Adrenal gland (tissue), 5 donors: Measurements from ENCODE around the gene ABO.

Experiments used
- POLR2A ChIP-seq, 2 donors: fragments of 450-650 bp; IDR thresholded peaks; one replicate each; pipeline ENCODE4 v1.6.1; 2017; ENCODE audit warnings: antibody characterized with exemption in 2 of 2, mild to moderate bottlenecking in 2 of 2, moderate library complexity in 1 of 2
- TF ChIP-seq, protein P1 (sequence below), 6 experiments: fragments of 450-650 bp in 4 of 6; fragments of 200-600 bp in 2 of 6; sonication (generic) in 1 of 6; IDR thresholded peaks; 1 replicate in 5 of 6; 2 replicates in 1 of 6; pipeline versions ENCODE4 v1.5.1 to v1.8.0; 2016 to 2021; ENCODE audit warnings: antibody characterized with exemption in 6 of 6, mild to moderate bottlenecking in 2 of 6, moderate library complexity in 1 of 6
- donor health status: DM: no; HTN: no; CAD: no.

DNA sequence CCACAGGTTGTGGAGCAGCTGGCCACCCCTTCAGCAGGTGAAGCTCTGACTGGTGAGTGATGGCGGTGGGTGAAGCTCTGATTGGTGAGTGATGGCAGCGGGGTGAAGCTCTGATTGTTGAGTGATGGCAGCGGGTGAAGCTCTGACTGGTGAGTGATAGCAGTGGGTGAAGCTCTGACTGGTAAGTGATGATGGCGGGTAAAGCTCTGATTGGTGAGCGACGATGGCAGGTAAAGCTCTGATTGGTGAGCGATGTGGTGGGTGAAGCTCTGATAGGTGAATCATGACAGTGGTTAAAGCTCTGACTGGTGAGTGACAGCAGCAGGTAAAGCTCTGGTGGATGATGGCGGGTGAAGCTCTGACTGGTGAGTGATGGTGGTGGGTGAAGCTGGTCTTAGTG lies 9.4 kb upstream of the ABO start:
- TF ChIP-seq, protein P1, sequence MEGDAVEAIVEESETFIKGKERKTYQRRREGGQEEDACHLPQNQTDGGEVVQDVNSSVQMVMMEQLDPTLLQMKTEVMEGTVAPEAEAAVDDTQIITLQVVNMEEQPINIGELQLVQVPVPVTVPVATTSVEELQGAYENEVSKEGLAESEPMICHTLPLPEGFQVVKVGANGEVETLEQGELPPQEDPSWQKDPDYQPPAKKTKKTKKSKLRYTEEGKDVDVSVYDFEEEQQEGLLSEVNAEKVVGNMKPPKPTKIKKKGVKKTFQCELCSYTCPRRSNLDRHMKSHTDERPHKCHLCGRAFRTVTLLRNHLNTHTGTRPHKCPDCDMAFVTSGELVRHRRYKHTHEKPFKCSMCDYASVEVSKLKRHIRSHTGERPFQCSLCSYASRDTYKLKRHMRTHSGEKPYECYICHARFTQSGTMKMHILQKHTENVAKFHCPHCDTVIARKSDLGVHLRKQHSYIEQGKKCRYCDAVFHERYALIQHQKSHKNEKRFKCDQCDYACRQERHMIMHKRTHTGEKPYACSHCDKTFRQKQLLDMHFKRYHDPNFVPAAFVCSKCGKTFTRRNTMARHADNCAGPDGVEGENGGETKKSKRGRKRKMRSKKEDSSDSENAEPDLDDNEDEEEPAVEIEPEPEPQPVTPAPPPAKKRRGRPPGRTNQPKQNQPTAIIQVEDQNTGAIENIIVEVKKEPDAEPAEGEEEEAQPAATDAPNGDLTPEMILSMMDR (IDR thresholded peaks at IDR 0.05) = no peak
- no peak for TF ChIP-seq POLR2A (IDR thresholded peaks at IDR 0.05)
